ENCODE data around the gene MED29.
"Not testable (repeated sequence)": the region's sequence is repeated elsewhere in the genome, so short reads cannot be mapped to it uniquely, and the experiment has no call there.

MED29 gene

GRCh38 chr19:39370735-39371134 is 20.4 kb upstream of the MED29 start:
- DNase-seq (ENCODE audit: low read depth in 2 of 2): no peak

- DNase-seq (ENCODE audit: low read depth in 2 of 2): no peak
Measured at GRCh38 chr19:39372047-39372802, 19.0 kb upstream of the MED29 start.

- no peak for DNase-seq (ENCODE audit: low read depth in 2 of 2)
Measured at GRCh38 chr19:39372941-39373340, 18.2 kb upstream of the MED29 start.

- DNase-seq (ENCODE audit: low read depth in 2 of 2): no peak
Measured at GRCh38 chr19:39375929-39376328, 15.2 kb upstream of the MED29 start.

- DNase-seq (ENCODE audit: low read depth in 2 of 2): no peak
Measured at GRCh38 chr19:39377373-39378362, 13.5 kb upstream of the MED29 start.

GRCh38 chr19:39379366-39379765 is 11.8 kb upstream of the MED29 start:
- not testable (repeated sequence) for DNase-seq (ENCODE audit: low read depth in 2 of 2)

- DNase-seq (ENCODE audit: low read depth in 2 of 2): no peak
Measured at GRCh38 chr19:39379865-39380396, 11.2 kb upstream of the MED29 start.

GRCh38 chr19:39380521-39381502 is 10.4 kb upstream of the MED29 start:
- DNase-seq (ENCODE audit: low read depth in 2 of 2): no peak

- DNase-seq (ENCODE audit: low read depth in 2 of 2): no peak
Measured at GRCh38 chr19:39381910-39382611, 9.1 kb upstream of the MED29 start.

GRCh38 chr19:39382991-39383828 is 8.0 kb upstream of the MED29 start:
- DNase-seq (ENCODE audit: low read depth in 2 of 2): no peak

GRCh38 chr19:39384839-39385568 is 6.2 kb upstream of the MED29 start:
- DNase-seq (ENCODE audit: low read depth in 2 of 2): no peak

GRCh38 chr19:39385629-39386411 is 5.4 kb upstream of the MED29 start:
- DNase-seq (ENCODE audit: low read depth in 2 of 2): no peak

- no peak for DNase-seq (ENCODE audit: low read depth in 2 of 2)
Measured at GRCh38 chr19:39386557-39386956, 4.6 kb upstream of the MED29 start.

- DNase-seq (ENCODE audit: low read depth in 2 of 2): no peak
Measured at GRCh38 chr19:39388657-39389056, 2.5 kb upstream of the MED29 start.

GRCh38 chr19:39389631-39390414 is 1.4 kb upstream of the MED29 start:
- DNase-seq (ENCODE audit: low read depth in 2 of 2): no peak

GRCh38 chr19:39390451-39390750 is 777 bp upstream of the MED29 start:
- DNase-seq (ENCODE audit: low read depth in 2 of 2): peak in 1 of 2 donors; percentile 60
